Left ventricle myocardium inferior (tissue), 1 donor: Measurements from ENCODE around the gene MLST8. TPM values are rescaled to one million over a fixed set of nuclear protein-coding genes. Genes with fewer than 3 reads are reported as not detected.
A peak's percentile ranks its signal among the peaks of the same experiment; 100 is the strongest.

Experiments
- DNase-seq: peaks from one replicate; pipeline ENCODE4 v3.0.0-alpha.2; 2020
- H3K27ac ChIP-seq: fragments of 200-600 bp; replicated peaks from 2 replicates; pipeline ENCODE4 v1.8.0; 2021
- H3K27me3 ChIP-seq: fragments of 200-600 bp; 2 replicates; pipeline ENCODE4 v1.8.0; 2021; ENCODE audit warnings: low read depth
- H3K36me3 ChIP-seq: fragments of 200-600 bp; 2 replicates; pipeline ENCODE4 v1.8.0; 2021
- H3K4me1 ChIP-seq: fragments of 200-600 bp; 2 replicates; pipeline ENCODE4 v1.8.0; 2021
- H3K4me3 ChIP-seq: fragments of 200-600 bp; 2 replicates; pipeline ENCODE4 v1.8.0; 2021; ENCODE audit warnings: mild to moderate bottlenecking, moderate library complexity
- H3K9me3 ChIP-seq: fragments of 200-600 bp; replicated peaks from 2 replicates; pipeline ENCODE4 v1.8.0; 2021
- CTCF ChIP-seq: fragments of 200-600 bp; IDR thresholded peaks from 2 replicates; pipeline ENCODE4 v1.8.0; 2021; ENCODE audit warnings: antibody characterized with exemption, mild to moderate bottlenecking, borderline replicate concordance
- intact Hi-C: fragments of 100-400 bp; cut with micrococcal nuclease; formaldehyde crosslinking; loops from one replicate; pipeline ENCODE4 v1.11.0; 2022
- total RNA-seq: library from RNA; stranded (reverse); fragmentation: NEBNext Ultra II Directional; extraction: Animal tissue kit (Norgen Biotek cat#: 25700); gene quantifications from one replicate; pipeline ENCODE4 v1.2.1, GENCODE V29; 2021
- donor health status: DM: no; HTN: yes; CAD: no; lungs with severe emphysema.

MLST8 gene
- total RNA-seq, 1 donor from 2014 or later, result 27.3 TPM

- DNase-seq, result no peak
- H3K4me1 ChIP-seq, result peaks cover 25% of the 10 kb centered on the region
- no peak overlapping the region for H3K4me3 ChIP-seq
- H3K36me3 ChIP-seq, result peaks cover 65% of the 10 kb centered on the region
- peaks cover 23% of the 10 kb centered on the region for H3K27me3 ChIP-seq
- no peak overlapping the region for H3K27ac ChIP-seq
- TF ChIP-seq CTCF, result no peak
- intact Hi-C loops, result no loop called here
- H3K9me3 ChIP-seq, result no peaks in the 10 kb centered on the region
Observed at GRCh38 chr16:2234813-2235170, 29.5 kb downstream of the MLST8 start.

GRCh38 chr16:2235234-2235651 lies 30.0 kb downstream of the MLST8 start:
- no peak for TF ChIP-seq CTCF
- Histone ChIP-seq H3K9me3 (no peaks in the 10 kb centered on the region), H3K27me3 (peaks cover 23% of the 10 kb centered on the region), H3K4me3 (no peak overlapping the region), H3K27ac (no peak overlapping the region), H3K36me3 (peaks cover 61% of the 10 kb centered on the region), H3K4me1 (peaks cover 25% of the 10 kb centered on the region)
- intact Hi-C loops, result no loop called here
- DNase-seq, result no peak

GRCh38 chr16:2235695-2236336 lies 30.6 kb downstream of the MLST8 start:
- Histone ChIP-seq H3K4me3 (peak overlapping the region; percentile 55), H3K36me3 (peaks cover 59% of the 10 kb centered on the region), H3K27me3 (peaks cover 23% of the 10 kb centered on the region), H3K4me1 (peaks cover 25% of the 10 kb centered on the region), H3K27ac (no peak overlapping the region), H3K9me3 (no peaks in the 10 kb centered on the region)
- intact Hi-C loops, result no loop called here
- TF ChIP-seq CTCF, result no peak
- no peak for DNase-seq

GRCh38 chr16:2236337-2237101 lies 31.3 kb downstream of the MLST8 start, which contains the start of gene DNASE1L2:
TSS of gene DNASE1L2 (plus strand) at chr16:2236444. CDS start at chr16:2236817, 373 bp downstream.
- intact Hi-C loops, result no loop called here
- peak within 1 kb of the TSS; percentile 55 for H3K4me3 ChIP-seq
- no peak for DNase-seq

GRCh38 chr16:2237102-2237482 lies 31.8 kb downstream of the MLST8 start:
- H3K27me3 ChIP-seq, result peaks cover 23% of the 10 kb centered on the region
- DNase-seq, result no peak
- peaks cover 58% of the 10 kb centered on the region for H3K36me3 ChIP-seq
- no peaks in the 10 kb centered on the region for H3K9me3 ChIP-seq
- H3K27ac ChIP-seq, result no peak overlapping the region
- peaks cover 25% of the 10 kb centered on the region for H3K4me1 ChIP-seq
- intact Hi-C loops, result no loop called here
- TF ChIP-seq CTCF, result no peak
- H3K4me3 ChIP-seq, result peak overlapping the region; percentile 55

More at GRCh38 chr16:2236337-2237101, 31.3 kb downstream of the MLST8 start, which contains the start of gene DNASE1L2:
- H3K27me3 ChIP-seq, result peaks cover 23% of the 10 kb centered on the region
- H3K4me1 ChIP-seq, result peaks cover 25% of the 10 kb centered on the region
- H3K9me3 ChIP-seq, result no peaks in the 10 kb centered on the region
- H3K36me3 ChIP-seq, result peaks cover 58% of the 10 kb centered on the region
- no peak for TF ChIP-seq CTCF
- no peak within 1 kb of the TSS for H3K27ac ChIP-seq
